ENCODE results near the gene ARID3A. TPM values are rescaled to one million over a fixed set of nuclear protein-coding genes. Genes with fewer than 3 reads are reported as not detected.

The ARID3A gene
- total and polyA plus RNA-seq, 7 donors, result 2.3 to 6.7 (median 4.2) TPM

DNA sequence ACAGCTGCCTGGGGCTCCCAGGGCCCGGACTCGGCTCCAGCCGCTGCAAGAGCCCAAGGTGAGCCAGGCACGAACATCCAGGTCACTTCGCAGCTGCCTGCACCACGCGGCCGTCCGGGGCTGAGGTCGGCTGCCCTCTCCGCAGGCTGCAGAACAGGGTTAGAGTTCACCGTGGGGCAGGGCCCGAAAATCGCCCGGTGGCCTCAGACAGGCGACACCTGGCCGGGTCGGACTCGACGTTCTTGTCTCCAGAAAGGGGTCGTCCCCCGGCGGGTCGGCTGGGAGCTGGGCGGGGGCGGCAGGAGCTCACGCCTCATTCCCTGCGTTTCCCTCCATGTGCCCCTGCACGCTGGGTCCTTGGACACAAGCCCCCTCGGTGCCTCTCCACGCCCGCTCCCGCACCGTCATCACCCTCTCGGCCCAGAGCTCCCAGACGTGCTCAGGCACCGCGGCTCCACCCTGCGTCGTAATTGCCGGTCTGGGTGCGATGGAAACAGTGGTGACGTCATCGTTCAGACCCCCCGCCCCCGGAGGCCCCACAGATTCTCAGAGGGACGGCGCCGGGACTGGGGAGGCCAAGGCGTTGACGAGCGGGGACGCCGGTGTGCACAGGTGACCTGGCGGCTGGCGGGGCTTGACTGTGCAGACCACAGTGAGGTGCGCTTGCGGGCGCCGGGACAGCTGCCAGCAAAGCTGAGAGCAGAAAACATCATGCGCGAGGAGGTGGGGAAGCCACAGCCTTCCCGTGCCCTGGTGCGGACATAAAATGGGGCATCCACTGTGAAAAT lies 70.4 kb downstream of the ARID3A start:
- Histone ChIP-seq H3K4me3 (no peak overlapping the region), H3K9me3 (no peaks in the 10 kb centered on the region), H3K4me1 (no peaks in the 10 kb centered on the region), H3K36me3 (ENCODE audit: insufficient read depth in 1 of 2, low read depth in 1 of 2) (peaks cover 3 to 17% of the 10 kb centered on the region in 2 donors), H3K27ac (no peak overlapping the region), H3K27me3 (ENCODE audit: insufficient read depth in 3 of 3, low read length in 2 of 3) (peaks cover 0 to 56% (median 20%) of the 10 kb centered on the region in 3 donors)
- DNase-seq, result peak in 1 of 2 donors; percentile 59
- intact Hi-C loops (cut with DNase I), result no loop called here
- TF ChIP-seq CTCF (IDR thresholded peaks at IDR 0.05), result no peak
- ATAC-seq, result no peak
- 4 to 6% (median 6%) methylated on average over 54 to 64 of the region's 64 CpGs for WGBS, 3 donors

DNA sequence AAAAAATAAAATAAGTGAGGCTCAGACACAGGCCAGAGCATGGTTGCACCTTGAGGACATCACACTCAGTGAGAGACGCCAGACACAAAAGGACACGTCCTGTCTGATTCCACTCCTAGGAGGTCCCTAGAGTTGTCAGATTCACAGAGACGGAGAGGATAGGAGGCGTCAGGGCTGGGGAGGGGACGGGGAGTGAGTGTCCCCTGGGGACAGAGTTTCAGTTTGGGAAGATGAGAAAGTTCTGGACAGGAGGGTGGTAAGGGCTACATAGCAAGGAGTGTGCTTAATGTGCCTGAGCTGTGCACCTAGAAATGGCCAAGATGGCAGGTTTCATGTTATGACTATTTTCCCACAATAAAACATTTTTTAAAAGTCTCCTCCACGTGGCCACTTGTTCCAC lies 72.2 kb downstream of the ARID3A start:
- DNase-seq, result no peak
- no peak for ATAC-seq
- no peak for TF ChIP-seq CTCF (IDR thresholded peaks at IDR 0.05)
- peaks cover 3 to 9% of the 10 kb centered on the region in 2 donors for H3K36me3 ChIP-seq (ENCODE audit: insufficient read depth in 1 of 2, low read depth in 1 of 2)
- H3K9me3 ChIP-seq, result no peaks in the 10 kb centered on the region
- WGBS, 3 donors, result 7 to 20% (median 14%) methylated on average over 6 of the region's 6 CpGs
- intact Hi-C loops (cut with DNase I), result no loop called here
- no peaks in the 10 kb centered on the region for H3K4me1 ChIP-seq
- H3K27ac ChIP-seq, result no peak overlapping the region
- H3K27me3 ChIP-seq (ENCODE audit: insufficient read depth in 3 of 3, low read length in 2 of 3), result peaks cover 0 to 70% (median 31%) of the 10 kb centered on the region in 3 donors
- no peak overlapping the region for H3K4me3 ChIP-seq

GRCh38 chr19:999379-999719 lies 73.5 kb downstream of the ARID3A start:
- H3K9me3 ChIP-seq, result no peaks in the 10 kb centered on the region
- WGBS, 3 donors, result 54 to 59% (median 57%) methylated on average over 3 of the region's 3 CpGs
- peaks cover 3 to 4% of the 10 kb centered on the region in 2 donors for H3K36me3 ChIP-seq (ENCODE audit: insufficient read depth in 1 of 2, low read depth in 1 of 2)
- H3K27ac ChIP-seq, result no peak overlapping the region
- peaks cover 0 to 76% (median 31%) of the 10 kb centered on the region in 3 donors for H3K27me3 ChIP-seq (ENCODE audit: insufficient read depth in 3 of 3, low read length in 2 of 3)
- intact Hi-C loops (cut with DNase I), result no loop called here
- H3K4me1 ChIP-seq, result no peaks in the 10 kb centered on the region
- no peak overlapping the region for H3K4me3 ChIP-seq
- ATAC-seq, result no peak
- DNase-seq, result no peak
- no peak for TF ChIP-seq CTCF (IDR thresholded peaks at IDR 0.05)

DNA sequence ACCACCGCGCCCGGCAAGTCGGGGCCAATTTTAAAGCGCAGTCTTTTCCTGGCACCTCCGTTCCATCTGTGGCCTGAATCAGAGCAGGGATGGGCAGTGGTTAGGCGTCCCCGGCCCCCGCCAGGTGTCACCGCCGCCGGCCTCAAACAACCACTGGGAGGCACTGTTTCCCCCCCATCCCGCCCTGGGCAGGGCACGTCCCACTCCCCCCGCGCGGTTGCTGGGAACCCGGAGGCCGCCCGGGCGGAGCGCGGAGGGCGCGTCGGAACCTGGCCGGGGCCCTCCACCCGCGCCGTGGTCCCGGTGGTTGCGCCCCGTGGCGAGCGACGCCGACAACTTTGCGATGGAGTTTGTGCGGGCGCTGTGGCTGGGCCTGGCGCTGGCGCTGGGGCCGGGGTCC lies 74.3 kb downstream of the ARID3A start, which contains the start of gene GRIN3B:
GRIN3B (plus strand) TSS at position 325 of the 400 bp plus-strand sequence; CDS start at position 344, 19 bp downstream.
- Histone ChIP-seq H3K4me1 (no peaks in the 10 kb centered on the region), H3K36me3 (ENCODE audit: insufficient read depth in 1 of 2, low read depth in 1 of 2) (no peaks in the 10 kb centered on the region), H3K27me3 (ENCODE audit: insufficient read depth in 3 of 3, low read length in 2 of 3) (peaks cover 0 to 76% (median 31%) of the 10 kb centered on the region in 3 donors), H3K4me3 (no peak within 1 kb of the TSS), H3K9me3 (no peaks in the 10 kb centered on the region), H3K27ac (no peak within 1 kb of the TSS)
- DNase-seq, result peak; percentile 66 to 76
- intact Hi-C loops (cut with DNase I), result no loop called here
- ATAC-seq, result peak; percentile 19 to 46 (median 40)
- WGBS, 3 donors, result 1 to 2% (median 1%) methylated on average over 31 to 43 of the region's 43 CpGs
- peak; percentile 31 for TF ChIP-seq CTCF (IDR thresholded peaks at IDR 0.05)
